Measurements from ENCODE around the gene STIM1.

STIM1 gene

GRCh38 chr11:3843326-3843725, 12.1 kb upstream of the STIM1 start:
- Histone ChIP-seq H2AK5ac (ENCODE audit: low read length) (no peak overlapping the region), H3K23ac (ENCODE audit: low read length) (no peak overlapping the region), H2BK15ac (replicated peaks; ENCODE audit: low read depth) (no peak overlapping the region), H3K79me1 (ENCODE audit: low read length) (peaks cover 16% of the 10 kb centered on the region), H4K5ac (ENCODE audit: low read length) (no peak overlapping the region), H3K4ac (ENCODE audit: low read depth, low read length) (no peak overlapping the region), H4K8ac (ENCODE audit: low read depth, low read length) (no peak overlapping the region), H2BK120ac (ENCODE audit: low read depth, low read length) (no peak overlapping the region), H3K4me3 (ENCODE audit: low read length) (no peak overlapping the region), H3K4me2 (ENCODE audit: low read length) (no peak overlapping the region), H3K36me3 (ENCODE audit: control insufficient read depth, insufficient read depth, low read length) (no peaks in the 10 kb centered on the region), H2BK5ac (ENCODE audit: low read length) (no peak overlapping the region), H3K18ac (ENCODE audit: low read length) (no peak overlapping the region), H3K56ac (ENCODE audit: low read length) (no peak overlapping the region), H3K27ac (ENCODE audit: low read depth, low read length) (no peak overlapping the region), H3K4me1 (ENCODE audit: control insufficient read depth, low read depth, low read length) (peaks cover 5% of the 10 kb centered on the region), H3K9ac (ENCODE audit: low read length) (no peak overlapping the region), H3K79me2 (ENCODE audit: control insufficient read depth, insufficient read depth, low read length) (peaks cover 17% of the 10 kb centered on the region), H3K27me3 (ENCODE audit: insufficient read depth, low read length, poor library complexity) (no peaks in the 10 kb centered on the region)
- no peak for DNase-seq
- WGBS (ENCODE audit: extremely low coverage, insufficient coverage, low lambda C conversion rate): no CpG with 5 or more reads among the region's 3 CpGs

- H3K56ac ChIP-seq (ENCODE audit: low read length): no peak overlapping the region
These were observed 10.2 kb upstream of the STIM1 start for GRCh38 chr11:3845246-3845645.

GRCh38 chr11:3845670-3846069, 9.8 kb upstream of the STIM1 start:
- H3K23ac ChIP-seq (ENCODE audit: low read length): no peak overlapping the region
- no peak overlapping the region for H3K27ac ChIP-seq (ENCODE audit: low read depth, low read length)
- WGBS (ENCODE audit: extremely low coverage, insufficient coverage, low lambda C conversion rate): no CpG with 5 or more reads among the region's 3 CpGs
- H3K4me3 ChIP-seq (ENCODE audit: low read length): no peak overlapping the region
- no peaks in the 10 kb centered on the region for H3K4me1 ChIP-seq (ENCODE audit: control insufficient read depth, low read depth, low read length)
- H3K4me2 ChIP-seq (ENCODE audit: low read length): no peak overlapping the region
- H2AK5ac ChIP-seq (ENCODE audit: low read length): no peak overlapping the region
- H3K56ac ChIP-seq (ENCODE audit: low read length): no peak overlapping the region
- H4K5ac ChIP-seq (ENCODE audit: low read length): no peak overlapping the region
- H3K27me3 ChIP-seq (ENCODE audit: insufficient read depth, low read length, poor library complexity): no peaks in the 10 kb centered on the region
- no peaks in the 10 kb centered on the region for H3K36me3 ChIP-seq (ENCODE audit: control insufficient read depth, insufficient read depth, low read length)
- no peak for DNase-seq
- H3K9ac ChIP-seq (ENCODE audit: low read length): no peak overlapping the region
- H2BK15ac ChIP-seq (replicated peaks; ENCODE audit: low read depth): no peak overlapping the region
- no peaks in the 10 kb centered on the region for H3K79me2 ChIP-seq (ENCODE audit: control insufficient read depth, insufficient read depth, low read length)
- no peak overlapping the region for H3K18ac ChIP-seq (ENCODE audit: low read length)
- no peak overlapping the region for H4K8ac ChIP-seq (ENCODE audit: low read depth, low read length)
- no peaks in the 10 kb centered on the region for H3K79me1 ChIP-seq (ENCODE audit: low read length)
- H2BK120ac ChIP-seq (ENCODE audit: low read depth, low read length): no peak overlapping the region
- no peak overlapping the region for H3K4ac ChIP-seq (ENCODE audit: low read depth, low read length)
- no peak overlapping the region for H2BK5ac ChIP-seq (ENCODE audit: low read length)

More at GRCh38 chr11:3845246-3845645, 10.2 kb upstream of the STIM1 start:
- H3K79me2 ChIP-seq (ENCODE audit: control insufficient read depth, insufficient read depth, low read length): no peaks in the 10 kb centered on the region
- H3K9ac ChIP-seq (ENCODE audit: low read length): no peak overlapping the region
- DNase-seq: no peak
- no peak overlapping the region for H2BK15ac ChIP-seq (replicated peaks; ENCODE audit: low read depth)
- no CpG with 5 or more reads among the region's 1 CpG for WGBS (ENCODE audit: extremely low coverage, insufficient coverage, low lambda C conversion rate)
- H2BK120ac ChIP-seq (ENCODE audit: low read depth, low read length): no peak overlapping the region
- H3K23ac ChIP-seq (ENCODE audit: low read length): no peak overlapping the region
- no peak overlapping the region for H3K4ac ChIP-seq (ENCODE audit: low read depth, low read length)
- no peaks in the 10 kb centered on the region for H3K4me1 ChIP-seq (ENCODE audit: control insufficient read depth, low read depth, low read length)
- H2AK5ac ChIP-seq (ENCODE audit: low read length): no peak overlapping the region
- H3K4me3 ChIP-seq (ENCODE audit: low read length): no peak overlapping the region
- H3K27me3 ChIP-seq (ENCODE audit: insufficient read depth, low read length, poor library complexity): no peaks in the 10 kb centered on the region
- no peak overlapping the region for H4K5ac ChIP-seq (ENCODE audit: low read length)
- no peak overlapping the region for H3K4me2 ChIP-seq (ENCODE audit: low read length)
- H3K27ac ChIP-seq (ENCODE audit: low read depth, low read length): no peak overlapping the region
- no peak overlapping the region for H4K8ac ChIP-seq (ENCODE audit: low read depth, low read length)
- H2BK5ac ChIP-seq (ENCODE audit: low read length): no peak overlapping the region
- H3K36me3 ChIP-seq (ENCODE audit: control insufficient read depth, insufficient read depth, low read length): no peaks in the 10 kb centered on the region
- no peaks in the 10 kb centered on the region for H3K79me1 ChIP-seq (ENCODE audit: low read length)
- no peak overlapping the region for H3K18ac ChIP-seq (ENCODE audit: low read length)

- Histone ChIP-seq H4K5ac (ENCODE audit: low read length) (no peak overlapping the region), H3K79me2 (ENCODE audit: control insufficient read depth, insufficient read depth, low read length) (no peaks in the 10 kb centered on the region), H3K36me3 (ENCODE audit: control insufficient read depth, insufficient read depth, low read length) (no peaks in the 10 kb centered on the region), H4K8ac (ENCODE audit: low read depth, low read length) (no peak overlapping the region), H2BK5ac (ENCODE audit: low read length) (no peak overlapping the region), H3K79me1 (ENCODE audit: low read length) (no peaks in the 10 kb centered on the region), H3K9ac (ENCODE audit: low read length) (no peak overlapping the region), H2BK15ac (replicated peaks; ENCODE audit: low read depth) (no peak overlapping the region), H3K4me3 (ENCODE audit: low read length) (no peak overlapping the region), H3K4me2 (ENCODE audit: low read length) (no peak overlapping the region), H3K18ac (ENCODE audit: low read length) (no peak overlapping the region), H3K4ac (ENCODE audit: low read depth, low read length) (no peak overlapping the region), H2AK5ac (ENCODE audit: low read length) (no peak overlapping the region), H3K4me1 (ENCODE audit: control insufficient read depth, low read depth, low read length) (peaks cover 6% of the 10 kb centered on the region), H3K27ac (ENCODE audit: low read depth, low read length) (no peak overlapping the region), H3K27me3 (ENCODE audit: insufficient read depth, low read length, poor library complexity) (no peaks in the 10 kb centered on the region), H3K56ac (ENCODE audit: low read length) (no peak overlapping the region), H2BK120ac (ENCODE audit: low read depth, low read length) (no peak overlapping the region), H3K23ac (ENCODE audit: low read length) (no peak overlapping the region)
- peak; percentile 48 for DNase-seq
- WGBS (ENCODE audit: extremely low coverage, insufficient coverage, low lambda C conversion rate): no CpG with 5 or more reads among the region's 10 CpGs
These were observed 6.1 kb upstream of the STIM1 start for GRCh38 chr11:3849297-3849874.

GRCh38 chr11:3853545-3853842, 2.0 kb upstream of the STIM1 start:
- no peaks in the 10 kb centered on the region for H3K36me3 ChIP-seq (ENCODE audit: control insufficient read depth, insufficient read depth, low read length)
- no peak overlapping the region for H3K4me2 ChIP-seq (ENCODE audit: low read length)
- H3K4me3 ChIP-seq (ENCODE audit: low read length): no peak overlapping the region
- no peaks in the 10 kb centered on the region for H3K27me3 ChIP-seq (ENCODE audit: insufficient read depth, low read length, poor library complexity)
- no peak overlapping the region for H3K23ac ChIP-seq (ENCODE audit: low read length)
- H4K5ac ChIP-seq (ENCODE audit: low read length): no peak overlapping the region
- H3K4ac ChIP-seq (ENCODE audit: low read depth, low read length): no peak overlapping the region
- WGBS (ENCODE audit: extremely low coverage, insufficient coverage, low lambda C conversion rate): no CpG with 5 or more reads among the region's 1 CpG
- H3K9ac ChIP-seq (ENCODE audit: low read length): no peak overlapping the region
- no peak overlapping the region for H2BK5ac ChIP-seq (ENCODE audit: low read length)
- peaks cover 6% of the 10 kb centered on the region for H3K79me1 ChIP-seq (ENCODE audit: low read length)
- no peak overlapping the region for H2AK5ac ChIP-seq (ENCODE audit: low read length)
- no peak overlapping the region for H3K18ac ChIP-seq (ENCODE audit: low read length)
- H2BK120ac ChIP-seq (ENCODE audit: low read depth, low read length): no peak overlapping the region
- DNase-seq: no peak
- peaks cover 12% of the 10 kb centered on the region for H3K4me1 ChIP-seq (ENCODE audit: control insufficient read depth, low read depth, low read length)
- H3K27ac ChIP-seq (ENCODE audit: low read depth, low read length): no peak overlapping the region
- no peak overlapping the region for H4K8ac ChIP-seq (ENCODE audit: low read depth, low read length)
- H2BK15ac ChIP-seq (replicated peaks; ENCODE audit: low read depth): no peak overlapping the region
- H3K79me2 ChIP-seq (ENCODE audit: control insufficient read depth, insufficient read depth, low read length): no peaks in the 10 kb centered on the region
- no peak overlapping the region for H3K56ac ChIP-seq (ENCODE audit: low read length)

Measured in mesendoderm (in vitro differentiated cells).